Stimulated activated CD4-positive, alpha-beta T cell treated with anti-CD3 and anti-CD28 coated beads, Interleukin-4, amount 100 ng/mL, for 4 hours (primary cell): ENCODE results near the gene COL4A2.

Source experiments
- DNase-seq, 2 experiments: peaks; one replicate each; pipeline ENCODE4 v3.0.0-alpha.2; 2020

Gene COL4A2

GRCh38 chr13:110272651-110273050 is 34.4 kb upstream of the COL4A2 start:
- DNase-seq = no peak

DNA sequence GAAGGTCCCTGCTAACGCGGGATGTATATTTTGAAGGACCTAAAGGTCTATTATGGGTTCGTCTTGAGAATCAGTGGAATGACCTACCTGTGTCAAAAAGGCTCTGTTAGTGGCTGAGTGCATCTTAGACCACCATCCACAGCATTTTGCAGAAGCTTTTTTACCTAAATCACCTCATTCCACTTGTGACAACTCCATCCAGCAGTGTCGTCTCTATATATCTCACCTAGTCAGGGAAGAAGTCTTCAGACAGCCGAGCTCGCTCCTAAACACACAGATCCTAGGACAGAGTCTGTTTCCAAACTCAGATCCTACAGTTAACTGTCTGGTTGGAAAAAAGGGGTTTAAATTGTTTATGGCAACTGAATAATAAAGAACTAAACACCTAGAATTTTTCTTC is 33.8 kb upstream of the COL4A2 start:
- DNase-seq = no peak

DNA sequence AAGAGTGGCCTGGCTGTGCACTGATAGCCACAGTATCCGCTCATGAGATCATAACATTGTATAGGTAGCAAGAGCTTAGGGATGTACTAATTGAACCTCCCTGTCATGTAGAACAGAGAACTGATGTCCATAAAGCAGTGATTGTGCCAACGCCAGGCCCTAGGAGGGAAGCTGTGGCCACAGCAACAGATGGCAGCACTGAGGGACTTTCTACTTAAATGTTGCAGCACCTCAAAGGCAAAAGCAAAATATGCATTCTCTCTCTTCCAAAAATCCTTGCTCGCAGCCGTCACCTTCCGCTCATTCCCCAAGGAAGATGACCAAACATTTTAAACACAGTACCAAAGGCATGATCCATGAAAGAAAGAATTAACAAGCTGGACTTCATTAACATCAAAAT is 32.4 kb upstream of the COL4A2 start:
- DNase-seq = no peak

DNA sequence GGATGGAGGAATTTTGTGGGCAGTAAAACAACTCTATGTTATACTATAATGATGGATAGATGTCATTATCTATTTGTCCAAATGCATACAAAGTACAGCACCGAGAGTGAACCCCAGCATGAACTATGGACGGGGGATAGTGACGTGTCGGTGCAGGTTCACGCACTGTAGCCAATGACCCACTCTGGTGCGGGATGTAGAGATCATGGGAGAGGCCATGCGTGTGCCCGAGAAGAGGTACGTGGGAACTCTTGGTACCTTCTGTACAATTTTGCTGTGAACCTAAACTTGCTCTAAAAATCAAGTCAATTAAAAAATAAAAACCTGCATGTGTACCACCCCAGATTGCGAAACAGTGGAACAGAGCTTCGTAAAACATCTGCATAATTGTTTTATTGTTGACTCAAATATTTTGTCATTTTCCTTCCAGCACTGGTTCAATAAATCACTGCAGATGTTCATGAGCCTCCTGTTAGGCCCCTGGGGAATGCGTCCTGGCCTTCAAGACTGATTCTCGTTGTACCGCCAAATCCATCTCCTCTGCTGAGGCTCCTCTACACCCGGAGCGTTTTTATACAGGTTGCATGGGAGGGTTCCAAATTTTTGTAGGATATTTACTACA is 31.0 kb upstream of the COL4A2 start:
- no peak for DNase-seq

- no peak for DNase-seq
Measured at GRCh38 chr13:110276553-110276950, 30.5 kb upstream of the COL4A2 start.

GRCh38 chr13:110277357-110277975 is 29.6 kb upstream of the COL4A2 start:
- DNase-seq = no peak

- DNase-seq = no peak
Measured at GRCh38 chr13:110278859-110279258, 28.2 kb upstream of the COL4A2 start.

- DNase-seq = no peak
Measured at GRCh38 chr13:110279684-110280083, 27.4 kb upstream of the COL4A2 start.

- DNase-seq = no peak
Measured at GRCh38 chr13:110280231-110280813, 26.8 kb upstream of the COL4A2 start.

GRCh38 chr13:110280985-110281688 is 25.9 kb upstream of the COL4A2 start:
- no peak for DNase-seq

- no peak for DNase-seq
Measured at GRCh38 chr13:110281736-110282135, 25.3 kb upstream of the COL4A2 start.

GRCh38 chr13:110282316-110282841 is 24.7 kb upstream of the COL4A2 start:
- no peak for DNase-seq

DNA sequence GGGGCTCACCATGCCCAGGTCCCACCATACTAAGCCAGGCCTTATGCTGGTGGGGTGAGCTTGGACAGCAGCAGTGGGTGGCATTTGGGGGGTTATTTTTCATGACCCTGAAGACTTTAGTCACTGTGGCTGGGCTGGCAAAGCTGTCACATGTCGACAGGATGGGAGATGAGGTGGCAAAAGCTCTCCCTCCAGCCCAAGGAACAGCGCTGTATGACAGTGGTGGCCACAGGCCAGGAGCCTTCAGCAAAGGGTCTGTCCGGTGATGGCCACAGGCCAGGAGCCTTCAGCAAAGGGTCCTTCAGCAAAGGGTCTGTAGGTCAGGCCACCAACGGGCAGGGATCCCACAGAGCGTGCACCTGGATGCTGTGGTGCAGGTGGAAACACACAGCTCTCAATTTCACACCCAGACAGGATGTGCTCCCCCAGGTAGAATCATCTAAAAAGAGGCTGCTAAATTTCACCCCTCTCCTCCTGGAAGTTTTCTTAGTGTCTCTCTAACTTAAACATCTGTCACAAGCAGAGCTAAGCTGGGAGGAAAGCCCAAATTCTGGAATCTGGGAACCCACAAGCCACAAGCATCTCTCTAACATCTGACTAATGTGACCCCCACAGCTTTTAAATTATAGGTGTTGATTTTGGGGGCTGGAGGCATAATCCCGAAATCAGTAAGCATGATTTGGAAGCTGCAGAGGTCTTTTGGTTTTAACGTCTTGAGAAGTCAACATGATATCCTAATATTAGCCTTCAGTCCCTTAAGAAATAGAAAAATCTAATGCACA is 23.2 kb upstream of the COL4A2 start:
- no peak for DNase-seq

DNA sequence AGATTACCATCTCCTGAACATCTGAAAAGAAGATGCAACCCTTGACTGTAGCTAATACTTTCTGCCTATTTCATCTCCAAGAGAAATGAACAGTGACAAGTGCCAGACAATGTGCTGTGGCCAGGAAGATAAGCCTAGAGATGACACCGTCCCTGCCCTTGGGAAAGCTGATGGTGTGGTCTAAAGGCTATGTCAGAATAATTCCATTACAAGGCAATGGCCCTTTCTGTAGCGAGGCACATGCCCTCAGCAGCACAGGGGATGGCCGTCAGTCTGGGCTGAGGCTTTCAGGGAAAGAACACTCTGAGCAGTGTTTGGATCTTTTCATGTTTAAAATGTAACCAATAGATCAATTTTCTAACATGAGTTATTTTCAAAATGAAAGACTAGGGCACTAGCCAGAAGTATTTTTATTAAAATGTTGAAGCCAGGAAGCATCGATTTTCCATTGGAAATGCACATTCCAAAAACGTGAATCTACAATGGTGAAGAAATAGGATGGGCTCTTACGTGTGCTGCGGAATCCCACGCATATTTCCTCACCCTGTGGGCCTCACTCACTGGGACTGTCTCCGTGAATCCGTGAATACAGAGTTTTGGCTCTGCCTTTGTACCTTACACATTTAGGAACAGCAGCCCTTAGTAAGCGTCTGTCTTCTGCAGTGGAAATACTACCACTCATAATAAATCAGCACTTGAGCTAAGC is 22.2 kb upstream of the COL4A2 start:
- no peak for DNase-seq

DNA sequence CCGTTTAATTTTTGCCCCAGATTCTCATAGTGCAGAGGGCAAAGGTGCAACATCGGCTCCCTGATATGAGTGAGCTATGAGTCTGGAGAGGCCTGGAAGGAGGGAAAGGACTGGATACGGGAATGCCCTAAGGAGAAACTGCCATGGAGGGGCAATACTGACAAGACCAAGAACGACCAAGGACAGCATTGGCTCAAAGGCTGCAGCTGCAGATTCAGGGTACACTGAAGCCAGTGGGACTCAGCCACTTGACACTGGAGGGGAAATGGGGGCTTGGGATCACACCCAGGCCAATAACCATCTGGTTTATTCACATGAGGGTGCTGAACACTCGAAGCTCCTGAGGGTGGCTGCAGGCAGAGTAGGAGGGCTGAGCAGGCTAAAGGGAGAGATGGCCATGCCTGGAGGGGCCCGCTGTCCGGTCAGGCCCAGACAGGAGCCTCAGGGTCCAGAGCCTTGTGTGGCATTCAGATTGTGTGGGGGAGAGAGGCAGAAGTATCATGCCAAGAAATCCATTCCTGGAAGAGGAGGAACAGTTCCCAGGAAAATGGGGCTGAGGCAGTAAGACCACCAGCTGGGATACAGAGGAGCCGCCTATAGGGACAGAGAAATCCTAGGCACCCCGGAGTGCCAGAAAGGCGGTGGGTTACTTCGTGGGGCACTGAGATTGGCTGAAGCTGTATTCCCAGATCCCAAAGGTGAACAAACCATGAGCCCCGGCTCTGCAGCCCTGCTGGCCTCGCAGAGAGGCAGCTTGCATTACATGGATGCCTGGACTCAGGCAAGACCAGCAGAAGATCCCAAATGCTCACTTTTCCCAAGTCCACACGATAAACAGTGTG is 20.9 kb upstream of the COL4A2 start:
- no peak for DNase-seq

GRCh38 chr13:110286833-110287819 is 20.0 kb upstream of the COL4A2 start:
- no peak for DNase-seq

DNA sequence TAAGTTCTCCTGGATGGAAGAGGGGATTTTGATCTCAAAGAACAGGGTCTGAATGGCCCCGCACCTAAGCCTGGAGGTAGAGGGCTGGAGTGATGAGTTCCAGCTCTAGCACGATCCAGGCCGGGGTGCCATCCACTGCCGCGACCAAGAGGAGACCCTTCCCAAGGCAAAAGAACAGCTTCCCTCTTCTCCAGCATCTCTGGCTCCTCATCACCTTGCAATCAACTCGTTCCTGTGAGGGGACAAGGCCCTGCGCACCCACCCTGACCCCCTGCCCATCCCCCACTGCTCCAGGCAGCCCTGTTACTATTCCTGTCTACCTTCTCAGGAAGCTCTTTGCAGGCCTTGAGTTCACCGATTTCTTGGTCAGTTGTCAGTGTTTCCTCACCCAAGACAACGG is 17.9 kb upstream of the COL4A2 start:
- DNase-seq = no peak

DNA sequence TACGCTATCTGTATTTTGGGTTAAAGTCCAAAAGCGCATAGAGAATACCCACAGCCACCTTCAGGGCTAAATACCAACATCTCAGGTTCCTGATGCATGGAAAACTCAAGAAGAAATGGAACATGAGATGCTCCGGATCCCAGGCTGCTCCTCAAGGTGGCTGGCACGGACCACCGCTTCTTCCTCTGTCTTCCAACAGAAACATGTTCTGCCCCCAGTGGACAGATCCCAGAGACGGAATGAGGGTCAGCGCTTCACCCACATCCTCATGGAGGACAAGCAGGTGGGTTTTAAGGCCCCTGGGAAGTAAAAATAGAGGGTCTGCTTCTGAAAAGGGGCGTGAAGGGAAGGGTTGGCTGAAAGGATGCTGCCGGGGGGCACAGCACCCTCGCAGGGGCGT is 17.4 kb upstream of the COL4A2 start:
- DNase-seq = no peak

- DNase-seq = no peak
Measured at GRCh38 chr13:110290153-110290552, 16.9 kb upstream of the COL4A2 start.

DNA sequence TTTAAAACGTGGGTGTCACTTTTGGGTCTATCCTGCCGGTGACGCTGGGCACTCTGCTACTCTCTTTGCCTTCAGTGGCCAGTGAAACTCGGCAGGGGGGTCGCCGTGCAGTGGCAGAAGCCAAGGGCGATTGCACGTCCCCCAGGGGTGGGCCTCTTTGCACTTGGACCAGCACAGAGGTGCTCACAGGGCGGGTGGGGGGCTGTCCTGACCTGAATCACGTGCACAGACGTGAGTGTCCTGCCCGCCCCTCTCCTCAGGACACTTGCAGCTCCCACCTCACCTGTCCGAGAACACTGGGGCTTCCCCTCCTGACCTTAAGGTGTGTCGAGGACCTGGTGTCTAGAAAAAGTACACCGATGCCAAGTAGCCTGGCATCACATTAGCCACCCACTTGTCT is 16.3 kb upstream of the COL4A2 start:
- no peak for DNase-seq
